Right lobe of liver (tissue), 6 donors: ENCODE measurements around the gene OBSCN. TPM values are rescaled to one million over a fixed set of nuclear protein-coding genes. Genes with fewer than 3 reads are reported as not detected.
A peak's percentile ranks its signal among the peaks of the same experiment; 100 is the strongest.

Experiments used
- ATAC-seq, 4 donors: fragments of 200-7000 bp; cut with Tn5 transposase; one replicate each; pipeline ENCODE4 v1.9.1; 2020; ENCODE audit warnings: mild to moderate bottlenecking in 4 of 4, moderate library complexity in 4 of 4
- DNase-seq, 3 donors: peaks; one replicate each; pipeline ENCODE4 v3.0.0-alpha.2; 2020
- H3K27ac ChIP-seq, 3 donors: fragments of 200-600 bp; one replicate each; pipeline ENCODE4 v1.8.0; 2022
- H3K27me3 ChIP-seq, 2 donors: fragments of 200-600 bp; one replicate each; pipeline ENCODE4 v1.8.0; 2022
- H3K36me3 ChIP-seq, 4 donors: fragments of 200-600 bp; sonication (generic) in 1 of 4; one replicate each; pipeline versions ENCODE4 v1.5.1 to v1.8.0; 2017 to 2022; ENCODE audit warnings: control low read depth in 1 of 4
- H3K4me1 ChIP-seq, 4 donors: fragments of 200-600 bp; sonication (generic) in 1 of 4; one replicate each; pipeline versions ENCODE4 v1.5.1 to v1.8.0; 2017 to 2022; ENCODE audit warnings: control low read depth in 1 of 4
- H3K4me3 ChIP-seq, 3 donors: fragments of 200-600 bp; one replicate each; pipeline ENCODE4 v1.8.0; 2022
- H3K9me3 ChIP-seq, 4 donors: fragments of 200-600 bp; sonication (generic) in 1 of 4; one replicate each; pipeline versions ENCODE4 v1.5.1 to v1.8.0; 2017 to 2022; ENCODE audit warnings: control low read depth in 1 of 4
- CTCF ChIP-seq, 4 donors: fragments of 200-600 bp in 3 of 4; fragments of 450-650 bp in 1 of 4; IDR thresholded peaks; one replicate each; pipeline versions ENCODE4 v1.5.1 to v1.8.0; 2016 to 2022; ENCODE audit warnings: antibody characterized with exemption in 4 of 4, mild to moderate bottlenecking in 2 of 4
- POLR2A ChIP-seq: fragments of 450-650 bp; IDR thresholded peaks from one replicate; pipeline ENCODE4 v1.6.1; 2017; ENCODE audit warnings: antibody characterized with exemption, mild to moderate bottlenecking
- WGBS: methylation state at CpG from one replicate; pipeline ENCODE4 v1.1.6; 2018; ENCODE audit warnings: low coverage, low lambda C conversion rate; ENCODE audit not compliant: insufficient coverage; ENCODE audit errors: missing lambda C conversion rate; 5-methylcytosine and 5-hydroxymethylcytosine counted together
- intact Hi-C, 2 donors: fragments of 100-400 bp; cut with DNase I; formaldehyde crosslinking; loops; one replicate each; pipeline versions ENCODE4 v1.11.2 to v1.14.1; 2022
- total RNA-seq, 6 experiments: library from RNA; depleted of rRNA in 2 of 6; stranded (reverse); fragments of >200 nt in 2 of 6; fragmentation: NEBNext Ultra II Directional in 3 of 6; extraction: Animal tissue kit (Norgen Biotek cat#: 25700) in 3 of 6; gene quantifications; one replicate each; pipeline versions ENCODE4 v1.1.0 to v1.2.4, GENCODE V29; 2016 to 2023
- donor health status: DM: no; HTN: yes; CAD: no.
- donor health status: DM: no; HTN: no; CAD: no.
- donor health status: DM: no; HTN: no; CAD: no.
- donor health status: DM: no; HTN: yes; CAD: no.
- donor health status: DM: no; HTN: yes; CAD: no.

Gene OBSCN
- total RNA-seq, 6 experiments from 2014 or later, result 0.43 to 3.5 (median 2.0) TPM

GRCh38 chr1:228392111-228392936, 184.5 kb downstream of the OBSCN start:
- 85% methylated on average over 5 of the region's 12 CpGs for WGBS
- intact Hi-C loops, result no loop called here

GRCh38 chr1:228393268-228393701, 185.4 kb downstream of the OBSCN start:
- DNase-seq (peak in 2 of 3 donors; percentile 43 to 48), ATAC-seq (peak; percentile 61 to 75 (median 69))
- no peaks in the 10 kb centered on the region for H3K9me3 ChIP-seq
- no peaks in the 10 kb centered on the region for H3K4me1 ChIP-seq
- WGBS, result 43% methylated on average over 3 of the region's 8 CpGs
- no peaks in the 10 kb centered on the region for H3K27me3 ChIP-seq
- TF ChIP-seq CTCF (IDR thresholded peaks at IDR 0.05), result peak; percentile 20 to 42 (median 38)
- no peak for TF ChIP-seq POLR2A
- H3K27ac ChIP-seq, result no peak overlapping the region
- peaks cover 0 to 20% (median 2%) of the 10 kb centered on the region in 4 donors for H3K36me3 ChIP-seq
- intact Hi-C loops, result no loop called here
- H3K4me3 ChIP-seq, result no peak overlapping the region

More at GRCh38 chr1:228392111-228392936, 184.5 kb downstream of the OBSCN start:
- no peaks in the 10 kb centered on the region for H3K4me1 ChIP-seq
- no peaks in the 10 kb centered on the region for H3K9me3 ChIP-seq
- ATAC-seq (no peak), DNase-seq (peak in 1 of 3 donors; percentile 27)
- no peak overlapping the region for H3K4me3 ChIP-seq
- TF ChIP-seq POLR2A, result no peak
- no peak for TF ChIP-seq CTCF (IDR thresholded peaks at IDR 0.05)
- no peak overlapping the region for H3K27ac ChIP-seq
- peaks cover 0 to 20% (median 2%) of the 10 kb centered on the region in 4 donors for H3K36me3 ChIP-seq
- H3K27me3 ChIP-seq, result no peaks in the 10 kb centered on the region

- intact Hi-C loops, result no loop called here
- peak in 2 of 3 donors; percentile 11 to 48 for DNase-seq
- TF ChIP-seq POLR2A (no peak), CTCF (IDR thresholded peaks at IDR 0.05) (no peak)
- Histone ChIP-seq H3K27ac (no peak overlapping the region), H3K36me3 (peaks cover 0 to 27% (median 2%) of the 10 kb centered on the region in 4 donors), H3K9me3 (no peaks in the 10 kb centered on the region), H3K4me1 (no peaks in the 10 kb centered on the region), H3K4me3 (no peak overlapping the region), H3K27me3 (no peaks in the 10 kb centered on the region)
- WGBS, result 100% methylated on average over 2 of the region's 9 CpGs
- ATAC-seq, result no peak
These were observed 186.1 kb downstream of the OBSCN start for GRCh38 chr1:228393811-228394570.

- WGBS, result 100% methylated on average over 1 of the region's 38 CpGs
These were observed 186.9 kb downstream of the OBSCN start for GRCh38 chr1:228394571-228395394.

More at GRCh38 chr1:228394571-228395394, 186.9 kb downstream of the OBSCN start:
- no peaks in the 10 kb centered on the region for H3K27me3 ChIP-seq
- ATAC-seq (peak in 1 of 4 donors; percentile 13), DNase-seq (peak in 2 of 3 donors; percentile 21 to 51)
- H3K9me3 ChIP-seq, result no peaks in the 10 kb centered on the region
- no peak for TF ChIP-seq POLR2A
- no peak for TF ChIP-seq CTCF (IDR thresholded peaks at IDR 0.05)
- intact Hi-C loops, result no loop called here
- H3K27ac ChIP-seq, result no peak overlapping the region
- H3K36me3 ChIP-seq, result peaks cover 0 to 34% (median 2%) of the 10 kb centered on the region in 4 donors
- no peak overlapping the region for H3K4me3 ChIP-seq
- no peaks in the 10 kb centered on the region for H3K4me1 ChIP-seq
